H9 (cell line): ENCODE results near the gene ASB10. TPM values are rescaled to one million over a fixed set of nuclear protein-coding genes. Genes with fewer than 3 reads are reported as not detected.

ENCODE experiments used
- DNase-seq: peaks from one replicate; pipeline ENCODE4 v3.0.0-alpha.2; 2017
- H2AFZ ChIP-seq: one replicate; pipeline ENCODE4 v1.6.1; 2013; ENCODE audit warnings: mild to moderate bottlenecking, low read length, control low read depth, moderate library complexity
- H2AK5ac ChIP-seq: 2 replicates; pipeline ENCODE4 v1.6.1; 2013; ENCODE audit warnings: low read length, control low read depth, mixed read lengths; ENCODE audit not compliant: insufficient read length
- H2BK120ac ChIP-seq: one replicate; pipeline ENCODE4 v1.6.1; 2013; ENCODE audit warnings: low read depth, mild to moderate bottlenecking, low read length, control low read depth, inconsistent platforms; ENCODE audit not compliant: poor library complexity, severe bottlenecking
- H2BK12ac ChIP-seq: 2 replicates; pipeline ENCODE4 v1.6.1; 2013; ENCODE audit warnings: low read length, control low read depth, mixed read lengths, low read depth; ENCODE audit not compliant: insufficient read length
- H2BK15ac ChIP-seq: 2 replicates; pipeline ENCODE4 v1.6.1; 2013; ENCODE audit warnings: low read depth, low read length, control low read depth
- H2BK20ac ChIP-seq: one replicate; pipeline ENCODE4 v1.6.1; 2013; ENCODE audit warnings: low read depth, mild to moderate bottlenecking, low read length, control low read depth, inconsistent platforms; ENCODE audit not compliant: poor library complexity, severe bottlenecking
- H2BK5ac ChIP-seq: 2 replicates; pipeline ENCODE4 v1.6.1; 2013; ENCODE audit warnings: low read length, control low read depth, mixed read lengths; ENCODE audit not compliant: insufficient read length
- H3K14ac ChIP-seq: 2 replicates; pipeline ENCODE4 v1.6.1; 2013; ENCODE audit warnings: low read length, control low read depth; ENCODE audit not compliant: insufficient read depth
- H3K18ac ChIP-seq: 2 replicates; pipeline ENCODE4 v1.6.1; 2013; ENCODE audit warnings: low read depth, mild to moderate bottlenecking, mixed read lengths, low read length, control low read depth; ENCODE audit not compliant: insufficient read length
- H3K23ac ChIP-seq: 2 replicates; pipeline ENCODE4 v1.6.1; 2013; ENCODE audit warnings: low read length, control low read depth, mixed read lengths, low read depth; ENCODE audit not compliant: insufficient read length
- H3K23me2 ChIP-seq: 2 replicates; pipeline ENCODE4 v1.6.1; 2013; ENCODE audit warnings: low read depth, mild to moderate bottlenecking, mixed read lengths, low read length, control low read depth; ENCODE audit not compliant: insufficient read length, poor library complexity, severe bottlenecking
- H3K27ac ChIP-seq: 2 replicates; pipeline ENCODE4 v1.5.1; 2013; ENCODE audit warnings: low read length, control low read depth, mixed read lengths, low read depth; ENCODE audit not compliant: insufficient read length
- H3K27me3 ChIP-seq: 2 replicates; pipeline ENCODE4 v1.6.1; 2013; ENCODE audit warnings: low read length, control low read depth, inconsistent platforms; ENCODE audit not compliant: insufficient read depth
- H3K4ac ChIP-seq: 2 replicates; pipeline ENCODE4 v1.6.1; 2013; ENCODE audit warnings: low read depth, mild to moderate bottlenecking, control low read depth, inconsistent platforms, low read length, moderate library complexity
- H3K4me1 ChIP-seq: 2 replicates; pipeline ENCODE4 v1.6.1; 2013; ENCODE audit warnings: low read length, control low read depth, inconsistent platforms; ENCODE audit not compliant: insufficient read depth
- H3K4me2 ChIP-seq: 2 replicates; pipeline ENCODE4 v1.6.1; 2013; ENCODE audit warnings: low read length, control low read depth, mixed read lengths; ENCODE audit not compliant: insufficient read length, insufficient read depth
- H3K56ac ChIP-seq: 2 replicates; pipeline ENCODE4 v1.6.1; 2013; ENCODE audit warnings: low read depth, mild to moderate bottlenecking, mixed read lengths, low read length, control low read depth; ENCODE audit not compliant: insufficient read length
- H3K79me1 ChIP-seq: 2 replicates; pipeline ENCODE4 v1.6.1; 2013; ENCODE audit warnings: low read depth, mild to moderate bottlenecking, moderate library complexity, low read length, control low read depth, inconsistent platforms; ENCODE audit not compliant: insufficient read depth, poor library complexity, severe bottlenecking
- H3K79me2 ChIP-seq: 2 replicates; pipeline ENCODE4 v1.6.1; 2013; ENCODE audit warnings: low read length, control low read depth, inconsistent platforms; ENCODE audit not compliant: insufficient read depth
- H3K9ac ChIP-seq: 2 replicates; pipeline ENCODE4 v1.6.1; 2013; ENCODE audit warnings: low read length, control low read depth, mixed read lengths; ENCODE audit not compliant: insufficient read length; ENCODE audit errors: extremely low read depth
- H3K9me3 ChIP-seq: one replicate; pipeline ENCODE4 v1.6.1; 2013; ENCODE audit warnings: low read depth, low read length, inconsistent platforms; ENCODE audit not compliant: control insufficient read depth
- H3T11ph ChIP-seq: one replicate; pipeline ENCODE4 v1.6.1; 2013; ENCODE audit warnings: mild to moderate bottlenecking, low read length, control low read depth, inconsistent platforms
- H4K20me1 ChIP-seq: one replicate; pipeline ENCODE4 v1.6.1; 2013; ENCODE audit not compliant: control insufficient read depth, insufficient read length, insufficient read depth
- H4K5ac ChIP-seq: 2 replicates; pipeline ENCODE4 v1.6.1; 2013; ENCODE audit warnings: low read depth, mild to moderate bottlenecking, mixed read lengths, low read length, control low read depth; ENCODE audit not compliant: insufficient read length
- H4K8ac ChIP-seq: replicated peaks from 2 replicates; pipeline ENCODE4 v1.6.1; 2013; ENCODE audit warnings: low read length, control low read depth, mixed read lengths, low read depth; ENCODE audit not compliant: insufficient read length
- H4K91ac ChIP-seq: 2 replicates; pipeline ENCODE4 v1.6.1; 2013; ENCODE audit warnings: low read depth, mild to moderate bottlenecking, moderate library complexity, mixed read lengths, low read length, control low read depth; ENCODE audit not compliant: insufficient read length
- H3K27ac Mint-ChIP-seq, 3 experiments: 2 replicates in 2 of 3; 3 replicates in 1 of 3; pipeline ENCODE4 v1.8.0; 2020 to 2021; ENCODE audit warnings: mixed read lengths in 3 of 3, mild to moderate bottlenecking in 1 of 3, moderate library complexity in 1 of 3
- H3K27me3 Mint-ChIP-seq: 2 replicates; pipeline ENCODE4 v1.8.0; 2021; ENCODE audit warnings: low read depth, mild to moderate bottlenecking, moderate library complexity, mixed read lengths
- H3K36me3 Mint-ChIP-seq, 3 experiments: 2 replicates in 2 of 3; 3 replicates in 1 of 3; pipeline ENCODE4 v1.8.0; 2020 to 2021; ENCODE audit warnings: low read depth in 3 of 3, mixed read lengths in 3 of 3; ENCODE audit not compliant: insufficient read depth in 1 of 3
- H3K4me1 Mint-ChIP-seq, 2 experiments: 2 replicates each; pipeline ENCODE4 v1.8.0; 2020; ENCODE audit warnings: mixed read lengths in 2 of 2
- H3K4me3 Mint-ChIP-seq, 2 experiments: 2 replicates in 1 of 2; 3 replicates in 1 of 2; pipeline ENCODE4 v1.8.0; 2020 to 2021; ENCODE audit warnings: mild to moderate bottlenecking in 2 of 2, mixed read lengths in 2 of 2, moderate library complexity in 1 of 2
- H3K9me3 Mint-ChIP-seq, 2 experiments: 2 replicates in 1 of 2; 3 replicates in 1 of 2; pipeline ENCODE4 v1.8.0; 2020; ENCODE audit warnings: mild to moderate bottlenecking in 2 of 2, mixed read lengths in 2 of 2, moderate library complexity in 1 of 2
- CTCF ChIP-seq: fragments of 200-600 bp; sonication (generic); conservative IDR thresholded peaks from 3 replicates; pipeline ENCODE4 v1.8.0; 2021; ENCODE audit warnings: antibody characterized with exemption, mild to moderate bottlenecking
- WGBS: extraction: QIAGEN DNeasy Blood & Tissue Kit; methylation state at CpG from one replicate; pipeline ENCODE4 v1.1.7; 2013; ENCODE audit warnings: missing lambda C conversion rate, low lambda C conversion rate, mixed read lengths; ENCODE audit not compliant: insufficient read length; ENCODE audit errors: extremely low coverage; 5-methylcytosine and 5-hydroxymethylcytosine counted together
- total RNA-seq: library from RNA; stranded (reverse); gene quantifications from 2 replicates; pipeline ENCODE4 v1.2.1, GENCODE V29; 2021

ASB10 gene
- total RNA-seq, 1 experiment from 2014 or later = not detected

- Mint-ChIP-seq H3K9me3 (peaks cover 5 to 9% of the 10 kb centered on the region in 2 experiments; a peak in 4 of 5 replicates), H3K27me3 (peaks cover 72% of the 10 kb centered on the region), H3K4me1 (peaks cover 3 to 8% of the 10 kb centered on the region in 2 experiments; a peak in 3 of 4 replicates), H3K27ac (no peak overlapping the region), H3K36me3 (peaks cover 0 to 3% (median 0%) of the 10 kb centered on the region in 3 experiments; a peak in 2 of 7 replicates), H3K4me3 (no peak overlapping the region)
- no peaks in the 10 kb centered on the region for H3K79me1 ChIP-seq
- H2BK20ac ChIP-seq = no peak overlapping the region
- H3K4me1 ChIP-seq = no peaks in the 10 kb centered on the region
- no peak overlapping the region for H2AFZ ChIP-seq
- WGBS = no CpG with 5 or more reads among the region's 2 CpGs
- no peak overlapping the region for H3K18ac ChIP-seq
- H4K91ac ChIP-seq = no peak overlapping the region
- H3K14ac ChIP-seq = no peak overlapping the region
- no peak overlapping the region for H4K8ac ChIP-seq
- H2BK120ac ChIP-seq = no peak overlapping the region
- no peak overlapping the region for H3K56ac ChIP-seq
- no peaks in the 10 kb centered on the region for H3K79me2 ChIP-seq
- H2AK5ac ChIP-seq = no peak overlapping the region
- H4K5ac ChIP-seq = no peak overlapping the region
- no peak overlapping the region for H2BK12ac ChIP-seq
- no peak overlapping the region for H3K27ac ChIP-seq
- no peak overlapping the region for H3K23ac ChIP-seq
- no peaks in the 10 kb centered on the region for H3K23me2 ChIP-seq
- H4K20me1 ChIP-seq = no peaks in the 10 kb centered on the region
- TF ChIP-seq CTCF = no peak
- H2BK15ac ChIP-seq = no peak overlapping the region
- H3K9me3 ChIP-seq = no peaks in the 10 kb centered on the region
- no peak overlapping the region for H2BK5ac ChIP-seq
- H3K9ac ChIP-seq = no peak overlapping the region
- no peak overlapping the region for H3K4me2 ChIP-seq
- H3K27me3 ChIP-seq = no peaks in the 10 kb centered on the region
- no peak overlapping the region for H3T11ph ChIP-seq
- DNase-seq = no peak
- no peak overlapping the region for H3K4ac ChIP-seq
These were observed 8.2 kb downstream of the ASB10 start for GRCh38 chr7:151178831-151179230.
